NCI-H2196 treated with DMSO at 0.1 percent for 48 hours (cell line): Measurements from ENCODE around the gene GOLPH3.
"Not testable (repeated sequence)": the region's sequence is repeated elsewhere in the genome, so short reads cannot be mapped to it uniquely, and the experiment has no call there.

ENCODE experiments used
- DNase-seq: peaks from one replicate; lab custom pipeline; 2025; ENCODE audit not compliant: unreplicated experiment; lab: John Stamatoyannopoulos, UW

Gene GOLPH3

DNA sequence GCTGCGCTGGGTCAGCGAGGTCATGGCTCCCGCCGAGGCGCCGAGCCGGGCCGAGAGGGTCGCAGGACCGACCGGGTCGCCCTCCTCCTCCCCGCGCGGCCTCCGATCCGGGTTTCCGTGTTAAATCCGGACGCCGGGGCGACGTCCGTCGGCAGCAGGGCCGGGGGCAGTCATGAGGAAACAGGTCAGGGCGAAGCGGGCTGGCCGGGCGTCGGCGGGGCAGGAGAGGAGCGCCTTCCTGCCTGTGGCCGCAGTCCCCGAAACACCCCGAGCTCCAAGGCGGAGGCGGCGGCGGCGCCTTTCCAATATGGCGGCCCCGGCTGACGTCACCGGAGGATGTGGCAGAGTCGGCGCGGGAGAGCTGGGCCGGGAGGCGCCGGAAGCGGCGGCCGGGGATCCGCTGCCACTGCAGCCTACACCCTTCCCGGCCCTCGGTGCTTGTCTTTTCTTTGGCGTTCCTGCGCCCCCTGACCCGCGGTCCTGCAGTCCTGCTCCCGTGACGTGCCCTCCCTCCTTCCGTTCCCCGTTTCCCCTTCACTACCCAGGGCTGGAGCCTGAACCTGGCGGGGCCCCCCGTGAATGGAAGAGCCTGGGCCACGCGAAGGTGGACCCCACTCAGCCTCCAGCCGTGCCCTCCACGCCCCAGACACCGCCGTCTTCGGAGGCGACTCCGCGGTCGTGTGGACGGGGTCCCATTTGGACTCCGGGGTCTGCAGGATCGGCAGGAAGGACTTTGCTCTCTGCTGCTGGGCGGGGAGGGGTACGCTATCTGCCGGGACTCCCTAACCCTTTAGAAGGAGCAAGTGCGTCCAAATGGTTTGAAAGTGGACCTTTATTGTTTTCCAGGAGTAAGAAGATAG lies at the start of gene GOLPH3:
Gene GOLPH3, minus strand, starts transcription at position 309 of the 860 bp plus-strand sequence. Its CDS starts 285 bp downstream, at position 24.
- peak; percentile 92 for DNase-seq

- no peak for DNase-seq
These were observed 48.8 kb upstream of the GOLPH3 start for GRCh38 chr5:32222723-32223470.

DNA sequence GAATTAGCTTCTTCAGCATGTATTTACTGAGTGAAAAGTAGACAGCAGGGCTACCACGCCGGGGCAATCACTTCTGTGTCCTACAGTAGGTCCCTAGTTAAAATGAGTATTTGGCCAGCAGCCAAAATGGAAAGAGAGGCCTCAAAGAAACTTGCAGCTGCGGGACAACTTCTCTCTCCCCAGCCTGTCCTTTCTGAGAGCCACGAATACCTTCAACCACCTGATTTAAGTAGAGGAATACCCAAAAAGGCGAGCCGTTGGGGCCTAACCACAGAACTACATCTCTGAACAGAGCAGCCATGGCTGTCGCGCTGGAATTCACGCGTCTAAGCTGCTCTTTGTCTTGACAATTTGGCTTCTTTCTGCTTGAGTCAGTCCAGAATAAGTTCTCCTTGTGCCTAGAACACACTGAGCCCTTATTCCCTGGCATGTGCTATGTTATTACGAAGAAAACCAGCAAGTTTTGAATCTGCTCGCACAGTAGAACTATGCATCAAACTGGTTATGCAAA lies 43.8 kb upstream of the GOLPH3 start:
- no peak for DNase-seq

GRCh38 chr5:32214344-32214743 lies 40.2 kb upstream of the GOLPH3 start:
- not testable (repeated sequence) for DNase-seq

GRCh38 chr5:32210151-32210550 lies 36.0 kb upstream of the GOLPH3 start:
- DNase-seq = no peak

GRCh38 chr5:32208837-32209236 lies 34.7 kb upstream of the GOLPH3 start:
- not testable (repeated sequence) for DNase-seq

DNA sequence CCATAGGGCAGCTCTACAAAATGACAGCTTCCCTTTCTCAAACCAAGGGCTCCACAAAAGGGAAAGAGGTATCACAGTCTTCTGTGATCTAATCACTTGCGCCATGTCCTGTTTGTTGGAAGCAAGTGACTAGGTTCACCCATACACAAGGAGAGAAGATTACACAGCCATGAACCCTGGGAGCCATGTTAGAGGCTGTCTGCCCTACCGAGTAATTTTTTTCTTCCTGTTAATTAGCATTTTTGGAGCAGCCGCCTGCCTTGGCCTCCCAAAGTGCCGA lies 33.2 kb upstream of the GOLPH3 start:
- DNase-seq = no peak

DNA sequence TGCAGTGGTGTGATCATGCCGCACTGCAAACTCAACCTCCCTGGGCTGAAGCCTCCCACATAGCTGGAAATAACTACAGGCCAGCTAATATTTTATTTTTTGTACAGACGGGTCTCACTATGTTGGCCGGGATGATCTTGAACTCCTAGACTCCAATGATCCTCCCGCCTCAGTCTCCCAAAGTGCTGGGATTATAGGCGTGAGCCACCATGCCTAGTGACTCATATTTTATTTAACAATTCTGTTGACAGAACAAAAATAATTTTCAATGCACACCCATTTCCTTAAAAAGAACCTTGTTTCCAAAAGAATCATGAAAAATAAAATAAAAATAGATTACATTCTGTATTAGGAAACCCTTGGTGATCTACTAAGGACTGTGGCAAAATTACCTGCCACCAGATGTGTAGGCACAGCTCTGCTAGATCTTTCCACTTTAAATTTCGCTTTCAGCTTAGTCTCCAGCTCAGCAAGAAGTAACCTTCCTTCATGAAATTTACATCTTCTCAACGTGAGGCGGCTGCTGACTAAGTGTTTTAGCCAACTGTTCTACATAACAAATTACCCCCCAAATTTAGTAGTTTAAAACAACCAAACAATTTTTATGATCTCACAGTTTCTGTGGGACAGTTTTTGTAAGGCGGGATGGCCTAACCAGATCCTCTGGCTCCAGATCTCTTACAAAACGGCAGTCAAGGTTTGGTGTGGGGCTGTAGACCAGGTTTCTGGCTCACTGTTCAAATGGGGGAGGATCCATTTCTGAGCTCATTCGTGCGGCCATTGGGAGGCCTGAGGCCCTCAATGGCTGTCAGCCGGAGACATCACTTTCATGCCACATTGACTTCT lies 32.6 kb upstream of the GOLPH3 start:
- DNase-seq = no peak

- DNase-seq = no peak
These were observed 31.9 kb upstream of the GOLPH3 start for GRCh38 chr5:32206053-32206452.

- no peak for DNase-seq
These were observed 28.3 kb upstream of the GOLPH3 start for GRCh38 chr5:32202394-32202793.

GRCh38 chr5:32201122-32201753 lies 27.1 kb upstream of the GOLPH3 start:
- no peak for DNase-seq

- DNase-seq = no peak
These were observed 22.9 kb upstream of the GOLPH3 start for GRCh38 chr5:32197032-32197431.

DNA sequence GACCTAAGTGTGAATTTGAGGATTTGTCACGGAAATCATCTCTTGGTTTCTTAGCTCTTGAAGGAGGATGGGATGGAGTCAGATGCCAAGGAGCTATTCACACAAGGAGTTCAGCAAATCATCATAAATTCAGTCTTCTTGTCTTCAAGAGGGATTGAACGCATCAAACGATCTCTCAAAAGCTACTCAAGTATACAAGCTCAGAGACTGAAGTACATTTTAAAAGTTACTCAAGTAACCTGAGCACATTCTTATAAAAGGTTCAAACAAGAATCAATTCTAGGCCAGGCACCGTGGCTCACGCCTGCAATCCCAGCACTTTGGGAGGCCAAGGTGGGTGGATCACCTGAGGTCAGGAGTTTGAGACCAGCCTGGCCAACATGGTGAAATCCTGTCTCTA lies 21.1 kb upstream of the GOLPH3 start:
- DNase-seq = no peak

DNA sequence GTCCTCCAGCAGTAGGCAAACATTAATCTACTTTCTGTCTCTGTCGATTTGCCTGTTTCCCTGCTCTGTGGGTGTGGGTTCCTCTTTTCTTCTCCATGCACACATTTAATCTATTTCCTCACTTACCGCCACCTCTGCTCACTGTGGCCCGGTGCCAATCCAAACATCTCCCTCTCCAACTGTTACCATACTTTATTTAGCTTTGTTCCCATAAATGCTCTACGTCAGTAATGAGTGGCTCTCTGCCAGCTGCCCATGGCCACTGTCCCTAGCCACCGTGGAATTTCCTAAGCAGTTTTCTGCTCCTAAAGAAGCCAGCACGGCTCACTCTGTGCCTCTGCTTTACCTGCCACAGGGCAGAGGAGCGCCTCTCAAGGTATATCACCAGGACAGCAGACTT lies 19.5 kb upstream of the GOLPH3 start:
- peak; percentile 91 for DNase-seq

- DNase-seq = no peak
These were observed 16.0 kb upstream of the GOLPH3 start for GRCh38 chr5:32190095-32190494.

- DNase-seq = no peak
These were observed 13.6 kb upstream of the GOLPH3 start for GRCh38 chr5:32187675-32188074.

- DNase-seq = no peak
These were observed 8.4 kb upstream of the GOLPH3 start for GRCh38 chr5:32182463-32183063.

DNA sequence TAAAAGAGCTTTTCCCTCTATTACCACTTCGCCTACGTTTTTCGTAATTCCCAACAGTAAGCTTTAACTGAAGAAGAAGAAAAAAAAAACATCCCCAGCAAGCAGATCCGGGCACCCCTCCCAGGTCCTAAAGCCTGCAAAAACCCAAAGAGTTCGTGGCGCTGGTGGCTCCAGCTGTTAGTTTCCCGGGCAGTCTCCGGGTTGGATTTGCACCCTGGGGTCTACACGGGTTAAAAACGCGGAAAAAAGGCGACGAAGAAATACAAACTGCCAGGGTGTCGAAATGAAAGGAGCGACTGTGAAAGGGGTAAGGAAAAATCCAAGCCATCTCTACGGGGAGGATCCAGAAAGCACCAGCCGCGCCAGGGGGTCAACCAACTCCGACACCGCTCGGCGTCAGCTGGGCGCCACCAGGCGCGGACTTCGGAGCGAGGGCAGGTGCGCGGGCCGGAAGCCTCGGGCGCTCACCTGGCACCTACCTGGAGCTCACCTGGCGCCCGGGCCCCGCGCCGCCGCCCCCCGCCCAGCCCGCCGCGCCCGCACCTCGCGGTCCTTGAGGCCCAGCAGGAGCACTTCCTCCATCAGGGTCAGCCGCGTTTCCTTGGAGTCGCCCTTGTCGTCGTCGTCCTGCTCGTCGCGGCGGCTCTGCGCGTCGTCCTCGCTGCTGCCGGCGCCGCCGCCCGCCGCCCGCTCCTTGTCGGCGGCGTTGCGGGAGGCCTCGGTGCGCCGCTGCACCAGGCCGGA lies 680 bp downstream of the GOLPH3 start:
- DNase-seq = peak; percentile 60

- DNase-seq = no peak
These were observed 1.2 kb downstream of the GOLPH3 start for GRCh38 chr5:32172923-32173266.
